Eye (tissue), 1 donor: ENCODE results near the gene DLGAP1.
"Not testable (repeated sequence)": the region's sequence is repeated elsewhere in the genome, so short reads cannot be mapped to it uniquely, and the experiment has no call there.

Experiments used
- DNase-seq: peaks from one replicate; pipeline ENCODE4 v3.0.0-alpha.2; 2015

Gene DLGAP1

GRCh38 chr18:4455113-4455811, at the start of gene DLGAP1:
DLGAP1 (minus strand) TSS chr18:4455307.
- DNase-seq = peak; percentile 90

- not testable (repeated sequence) for DNase-seq
These were observed 39.7 kb upstream of the DLGAP1 start for GRCh38 chr18:4494703-4495284.

- DNase-seq = no peak
These were observed 13.4 kb upstream of the DLGAP1 start for GRCh38 chr18:4468511-4468910.

GRCh38 chr18:4454537-4455112, 482 bp downstream of the DLGAP1 start:
- DNase-seq = no peak

- DNase-seq = peak; percentile 84
These were observed 1.1 kb downstream of the DLGAP1 start for GRCh38 chr18:4453874-4454536.

- DNase-seq = no peak
These were observed 1.6 kb downstream of the DLGAP1 start for GRCh38 chr18:4453567-4453873.

- peak; percentile 26 for DNase-seq
These were observed 4.9 kb downstream of the DLGAP1 start for GRCh38 chr18:4450065-4450658.

- DNase-seq = no peak
These were observed 9.2 kb downstream of the DLGAP1 start for GRCh38 chr18:4445902-4446301.

GRCh38 chr18:4444306-4444705, 10.8 kb downstream of the DLGAP1 start:
- DNase-seq = no peak

- DNase-seq = no peak
These were observed 14.0 kb downstream of the DLGAP1 start for GRCh38 chr18:4441098-4441497.

- no peak for DNase-seq
These were observed 16.2 kb downstream of the DLGAP1 start for GRCh38 chr18:4438938-4439337.

GRCh38 chr18:4433717-4434116, 21.4 kb downstream of the DLGAP1 start:
- no peak for DNase-seq

- no peak for DNase-seq
These were observed 24.3 kb downstream of the DLGAP1 start for GRCh38 chr18:4430836-4431235.

GRCh38 chr18:4417714-4418113, 37.4 kb downstream of the DLGAP1 start:
- no peak for DNase-seq

- no peak for DNase-seq
These were observed 38.1 kb downstream of the DLGAP1 start for GRCh38 chr18:4416976-4417375.

- no peak for DNase-seq
These were observed 42.8 kb downstream of the DLGAP1 start for GRCh38 chr18:4412286-4412685.

- DNase-seq = peak; percentile 68
These were observed 48.3 kb downstream of the DLGAP1 start for GRCh38 chr18:4406856-4407255.

GRCh38 chr18:4405965-4406364, 49.1 kb downstream of the DLGAP1 start:
- no peak for DNase-seq

- DNase-seq = no peak
These were observed 51.3 kb downstream of the DLGAP1 start for GRCh38 chr18:4403836-4404235.

- no peak for DNase-seq
These were observed 54.2 kb downstream of the DLGAP1 start for GRCh38 chr18:4400911-4401310.

GRCh38 chr18:4399929-4400328, 55.2 kb downstream of the DLGAP1 start:
- DNase-seq = no peak

GRCh38 chr18:4394700-4395099, 60.4 kb downstream of the DLGAP1 start:
- DNase-seq = no peak

GRCh38 chr18:4391859-4392258, 63.2 kb downstream of the DLGAP1 start:
- no peak for DNase-seq

- DNase-seq = no peak
These were observed 69.2 kb downstream of the DLGAP1 start for GRCh38 chr18:4385876-4386275.
